HepG2 (cell line): ENCODE measurements around the gene ZNF3. TPM values are rescaled to one million over a fixed set of nuclear protein-coding genes. Genes with fewer than 3 reads are reported as not detected.

ENCODE experiments used
- AGO2 ChIP-seq: fragments of 200-400 bp; formaldehyde crosslinking; optimal IDR thresholded peaks from 2 replicates; pipeline ENCODE3; 2017; ENCODE audit warnings: mild to moderate bottlenecking, low read depth, low read length, moderate library complexity
- ATRX ChIP-seq: sonication (generic); formaldehyde crosslinking; IDR thresholded peaks from 2 replicates; pipeline ENCODE4 v1.4.0; 2020; ENCODE audit warnings: missing genetic modification reagents, borderline replicate concordance
- ELF3 ChIP-seq: IDR thresholded peaks from 2 replicates; pipeline ENCODE4 v1.6.1; 2016; ENCODE audit warnings: missing genetic modification reagents, missing compliant biosample characterization
- ETV6 ChIP-seq: sonication (generic); formaldehyde crosslinking; conservative IDR thresholded peaks from 2 replicates; pipeline ENCODE4 v1.4.0; 2020; ENCODE audit warnings: missing genetic modification reagents
- FOSL2 ChIP-seq: sonication (generic); formaldehyde crosslinking; IDR thresholded peaks from 2 replicates; pipeline ENCODE4 v1.4.0; 2020; ENCODE audit warnings: missing genetic modification reagents
- MBNL3 ChIP-seq: fragments of 250-450 bp; sonication (Bioruptor Pico); conservative IDR thresholded peaks from 2 replicates; pipeline ENCODE4 v1.8.0; 2022; ENCODE audit warnings: mild to moderate bottlenecking, inconsistent platforms
- NAIF1 ChIP-seq: sonication (generic); formaldehyde crosslinking; IDR thresholded peaks from 2 replicates; pipeline ENCODE4 v1.5.0; 2020; ENCODE audit warnings: mild to moderate bottlenecking, missing genetic modification reagents, borderline replicate concordance
- POLR2AphosphoS2 ChIP-seq: IDR thresholded peaks from 2 replicates; pipeline ENCODE4 v1.6.1; 2011; ENCODE audit warnings: low read depth, low read length, improper control_type of control experiment
- SMAD3 ChIP-seq: sonication (generic); formaldehyde crosslinking; IDR thresholded peaks from 2 replicates; pipeline ENCODE4 v1.4.0; 2020; ENCODE audit warnings: missing genetic modification reagents
- THAP11 ChIP-seq: IDR thresholded peaks from 2 replicates; pipeline ENCODE4 v1.6.1; 2016; ENCODE audit warnings: missing biosample characterization, missing genetic modification reagents
- WIZ ChIP-seq: sonication (generic); formaldehyde crosslinking; IDR thresholded peaks from 2 replicates; pipeline ENCODE4 v1.5.1; 2020; ENCODE audit warnings: mild to moderate bottlenecking, missing genetic modification reagents
- ZBTB43 ChIP-seq: sonication (generic); formaldehyde crosslinking; conservative IDR thresholded peaks from 2 replicates; pipeline ENCODE4 v1.4.0; 2020; ENCODE audit warnings: missing genetic modification reagents
- ZFP36L2 ChIP-seq: sonication (generic); formaldehyde crosslinking; IDR thresholded peaks from 2 replicates; pipeline ENCODE4 v1.4.0; 2020; ENCODE audit warnings: missing genetic modification reagents
- ZFP62 ChIP-seq: sonication (generic); formaldehyde crosslinking; IDR thresholded peaks from 2 replicates; pipeline ENCODE4 v1.4.0; 2020; ENCODE audit warnings: missing genetic modification reagents
- ZGPAT ChIP-seq: IDR thresholded peaks from 2 replicates; pipeline ENCODE4 v1.6.1; 2016; ENCODE audit warnings: mild to moderate bottlenecking
- ZNF160 ChIP-seq: sonication (generic); formaldehyde crosslinking; IDR thresholded peaks from 2 replicates; pipeline ENCODE4 v1.8.0; 2022; ENCODE audit warnings: mild to moderate bottlenecking, inconsistent platforms, missing genetic modification reagents
- ZNF281 ChIP-seq: sonication (generic); formaldehyde crosslinking; IDR thresholded peaks from 2 replicates; pipeline ENCODE4 v1.4.0; 2020; ENCODE audit warnings: missing genetic modification reagents, borderline replicate concordance
- ZNF3 ChIP-seq: IDR thresholded peaks from 2 replicates; pipeline ENCODE4 v1.7.0; 2017; ENCODE audit warnings: inconsistent platforms
- ZNF33B ChIP-seq: sonication (generic); formaldehyde crosslinking; IDR thresholded peaks from 2 replicates; pipeline ENCODE4 v1.5.1; 2020; ENCODE audit warnings: mild to moderate bottlenecking, missing genetic modification reagents
- ZNF446 ChIP-seq: sonication (generic); formaldehyde crosslinking; IDR thresholded peaks from 2 replicates; pipeline ENCODE4 v1.5.0; 2020; ENCODE audit warnings: mild to moderate bottlenecking, missing genetic modification reagents
- ZNF558 ChIP-seq: sonication (generic); formaldehyde crosslinking; IDR thresholded peaks from 2 replicates; pipeline ENCODE4 v1.9.0; 2022; ENCODE audit warnings: mild to moderate bottlenecking, missing genetic modification reagents, borderline replicate concordance
- ZNF775 ChIP-seq: sonication (generic); formaldehyde crosslinking; IDR thresholded peaks from 2 replicates; pipeline ENCODE4 v1.4.0; 2020; ENCODE audit warnings: missing genetic modification reagents, mild to moderate bottlenecking, moderate library complexity, borderline replicate concordance
- ZNF784 ChIP-seq: sonication (generic); formaldehyde crosslinking; IDR thresholded peaks from 2 replicates; pipeline ENCODE4 v1.5.1; 2020; ENCODE audit warnings: missing genetic modification reagents, mild to moderate bottlenecking, borderline replicate concordance
- ZNF83 ChIP-seq: sonication (generic); formaldehyde crosslinking; IDR thresholded peaks from 2 replicates; pipeline ENCODE4 v1.4.0; 2020; ENCODE audit warnings: missing genetic modification reagents, mild to moderate bottlenecking, borderline replicate concordance
- polyA plus RNA-seq, 8 experiments: library from polyadenylated mRNA; depleted of rRNA in 3 of 8; stranded (reverse) in 7 of 8; unstranded in 1 of 8; fragments of >200 nt; fragmentation: Illumina TruSeq in 4 of 8; extraction: Trizol in 4 of 8; gene quantifications; 2 replicates each; pipeline versions ENCODE4 v1.2.1 to v1.2.3, GENCODE V29; 2011 to 2016; ENCODE audit warnings: low read depth in 4 of 8, missing spikeins in 1 of 8, mixed read lengths in 1 of 8; ENCODE audit not compliant: insufficient read depth in 1 of 8
- total RNA-seq, 5 experiments: library from RNA; depleted of rRNA; stranded (reverse); fragments of >200 nt; fragmentation: Illumina TruSeq; extraction: Trizol; gene quantifications; 2 replicates each; pipeline ENCODE4 v1.2.3, GENCODE V29; 2016; ENCODE audit warnings: low read depth in 1 of 5

The ZNF3 gene
- total and polyA plus RNA-seq, 2 of the 13 experiments (the other 11 are each of a cell fraction or from before 2014, with no cell fraction given) = 33.7 to 56.9 TPM

- TF ChIP-seq ZNF784 (0 out of 2 replicates have a peak, but pooled peaks have one; percentile 56), ZFP62 (no peak), ZGPAT (CRISPR knock-in tag) (peak; percentile 67), SMAD3 (peak; percentile 68), WIZ (no peak), ZNF33B (CRISPR knock-in tag) (no peak), ZBTB43 (peak; percentile 83), AGO2 (peak; percentile 29), ZNF558 (CRISPR knock-in tag) (no peak), POLR2AphosphoS2 (no peak), FOSL2 (peak; percentile 37; the same call in 1 of the 2 replicates), ATRX (CRISPR knock-in tag) (no peak), ZNF160 (peak; percentile 14; the same call in 1 of the 2 replicates), ZNF281 (CRISPR knock-in tag) (no peak), ETV6 (0 out of 2 replicates have a peak, but pooled peaks have one; percentile 12), ZNF3 (no peak), ZNF446 (CRISPR knock-in tag) (peak; percentile 25; the same call in 1 of the 2 replicates), NAIF1 (CRISPR knock-in tag) (peak; percentile 58; the same call in 1 of the 2 replicates), THAP11 (CRISPR knock-in tag) (peak; percentile 48; the same call in 1 of the 2 replicates), MBNL3 (CRISPR knock-in tag) (no peak), ZFP36L2 (CRISPR knock-in tag) (no peak), ELF3 (CRISPR knock-in tag) (0 out of 2 replicates have a peak, but pooled peaks have one; percentile 34), ZNF775 (CRISPR knock-in tag) (no peak), ZNF83 (no peak)
These were observed 37.8 kb upstream of the ZNF3 start, which contains the start of the genes CNPY4 and TAF6 (continued) for GRCh38 chr7:100119072-100119969.
